Sciatic nerve (tissue), 2 donors: ENCODE data around the gene DNAI1. TPM values are rescaled to one million over a fixed set of nuclear protein-coding genes. Genes with fewer than 3 reads are reported as not detected.

Experiments used
- ATAC-seq: fragments of 200-7000 bp; cut with Tn5 transposase; one replicate; pipeline ENCODE4 v1.9.1; 2020; ENCODE audit warnings: mild to moderate bottlenecking, moderate library complexity
- DNase-seq: peaks from one replicate; pipeline ENCODE4 v3.0.0-alpha.2; 2020; ENCODE audit warnings: low spot score
- intact Hi-C: fragments of 100-400 bp; cut with DNase I; formaldehyde crosslinking; loops from one replicate; pipeline ENCODE4 v1.14.2; 2022
- total RNA-seq: library from RNA; stranded (reverse); fragmentation: NEBNext Ultra II Directional; extraction: Animal tissue kit (Norgen Biotek cat#: 25700); gene quantifications from one replicate; pipeline ENCODE4 v1.2.1, GENCODE V29; 2021
- donor health status: DM: no; HTN: no; CAD: no.
- donor health status: DM: no; HTN: no; CAD: no.

DNAI1 gene
- total RNA-seq, 1 donor from 2014 or later = 0.58 TPM

DNA sequence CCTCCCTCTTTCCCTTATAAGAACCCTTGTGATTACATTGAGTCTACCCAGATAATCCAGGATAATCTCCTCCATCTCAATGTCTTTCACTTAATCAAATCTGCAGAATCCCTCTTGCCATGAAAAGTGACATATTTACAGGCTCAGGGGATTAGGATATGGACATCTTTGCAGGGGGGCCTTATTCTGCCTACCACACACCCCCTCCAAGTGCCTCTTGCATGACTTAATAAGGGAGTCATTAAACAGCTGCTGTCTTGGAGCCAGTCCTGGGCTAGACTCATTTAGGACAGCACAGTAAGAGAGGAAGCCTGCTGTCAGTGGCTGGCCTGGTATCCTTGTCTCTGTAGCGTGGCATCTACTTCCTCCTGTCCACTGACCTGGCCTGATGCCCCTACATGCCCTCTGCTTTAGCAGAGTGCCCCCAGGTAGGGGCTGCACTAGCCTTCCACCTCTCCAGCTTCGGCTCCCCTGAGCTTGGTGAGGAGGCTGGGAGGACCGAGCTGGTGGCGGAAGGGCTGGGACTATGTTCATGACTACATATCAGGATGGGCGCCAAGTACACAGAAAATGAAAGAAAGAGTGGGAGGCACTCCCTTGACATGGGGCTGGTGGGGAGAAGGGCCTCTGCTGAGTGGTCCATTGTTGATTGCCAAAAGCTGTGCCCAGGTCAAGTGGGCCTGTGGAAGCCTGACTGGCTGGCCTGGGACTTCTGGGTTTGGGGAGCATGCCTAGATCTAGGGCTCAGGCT is 46.9 kb downstream of the DNAI1 start:
- intact Hi-C loops = no loop called here
- DNase-seq (peak; percentile 49), ATAC-seq (no peak)

DNA sequence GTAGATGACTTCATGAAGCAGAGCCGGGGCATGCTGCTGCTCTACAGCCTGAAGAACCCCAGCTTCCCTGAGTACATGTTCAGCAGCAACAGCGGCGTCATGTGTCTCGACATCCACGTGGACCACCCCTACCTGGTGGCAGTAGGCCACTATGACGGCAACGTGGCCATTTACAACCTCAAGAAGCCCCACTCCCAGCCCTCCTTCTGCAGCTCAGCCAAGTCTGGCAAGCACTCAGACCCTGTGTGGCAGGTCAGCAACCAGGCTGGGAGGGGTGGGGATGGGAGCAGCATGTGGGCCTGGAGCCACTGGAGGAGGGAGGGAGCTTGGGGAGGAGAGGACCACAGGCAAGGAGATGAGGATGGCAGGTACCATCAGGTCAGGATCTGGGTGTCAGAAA is 48.0 kb downstream of the DNAI1 start:
- ATAC-seq (no peak), DNase-seq (no peak)
- intact Hi-C loops = no loop called here

DNA sequence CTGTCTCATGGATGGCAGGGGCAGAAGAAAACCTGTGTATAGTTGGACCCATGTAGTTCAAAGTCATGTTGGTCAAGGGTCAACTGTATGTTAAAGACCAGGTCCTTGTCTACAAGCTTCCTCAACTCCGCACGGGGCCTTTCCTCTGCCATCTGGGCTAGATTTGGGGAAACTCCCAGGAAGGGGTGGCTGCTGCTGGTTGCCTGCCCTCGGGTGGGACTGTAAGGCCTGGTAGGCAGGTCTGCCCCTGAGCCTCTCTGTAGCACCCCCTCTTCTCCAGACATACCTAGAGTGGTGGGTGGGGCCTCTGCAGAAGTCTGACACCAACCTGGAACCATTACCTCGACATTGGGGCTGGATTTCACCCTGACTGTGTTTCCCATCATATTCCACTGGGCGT is 49.0 kb downstream of the DNAI1 start:
- DNase-seq = no peak
- intact Hi-C loops = no loop called here

DNA sequence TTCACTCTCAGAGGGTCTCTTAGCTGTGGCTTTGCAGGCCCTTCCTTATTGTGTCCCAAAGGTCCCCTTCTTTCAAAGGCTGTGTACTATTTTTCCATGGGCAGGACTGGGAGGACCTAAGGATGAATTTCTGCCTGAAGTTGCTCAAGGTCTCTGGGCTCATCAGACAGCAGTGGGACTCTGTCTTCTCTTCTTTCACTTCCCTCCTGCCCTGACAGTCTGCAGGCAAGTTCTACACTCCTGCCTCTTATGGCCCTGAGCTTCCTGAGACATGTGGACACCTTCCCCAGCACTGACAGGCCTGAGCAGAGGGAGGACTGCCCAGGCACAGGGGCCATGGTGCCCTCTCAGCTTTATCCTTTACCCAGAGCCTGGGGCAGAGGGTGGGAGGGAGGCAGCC is 49.4 kb downstream of the DNAI1 start:
- intact Hi-C loops = no loop called here
- ATAC-seq (no peak), DNase-seq (no peak)

More for the DNA sequence above, 49.0 kb downstream of the DNAI1 start:
- no peak for ATAC-seq

DNA sequence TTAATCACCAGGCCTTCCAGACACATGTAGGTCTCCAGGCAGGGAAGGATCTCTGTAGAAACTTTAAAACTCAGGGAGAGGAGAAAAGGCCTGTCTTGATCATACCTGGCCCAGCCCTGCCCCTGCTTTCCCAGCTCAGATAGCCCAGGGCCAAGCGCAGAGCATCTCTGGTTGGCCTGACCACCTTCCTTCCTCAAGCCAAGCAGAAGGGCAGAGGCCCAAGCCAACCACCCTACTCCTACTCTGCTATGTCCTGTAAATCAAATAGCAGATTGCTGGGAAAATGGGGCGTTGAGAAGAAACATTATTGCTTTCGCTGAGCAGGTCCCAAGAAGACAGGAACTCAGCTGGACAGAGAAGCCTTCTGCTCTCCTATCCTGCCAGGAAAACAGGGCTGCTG is 49.9 kb downstream of the DNAI1 start:
- DNase-seq (no peak), ATAC-seq (no peak)
- intact Hi-C loops = no loop called here

DNA sequence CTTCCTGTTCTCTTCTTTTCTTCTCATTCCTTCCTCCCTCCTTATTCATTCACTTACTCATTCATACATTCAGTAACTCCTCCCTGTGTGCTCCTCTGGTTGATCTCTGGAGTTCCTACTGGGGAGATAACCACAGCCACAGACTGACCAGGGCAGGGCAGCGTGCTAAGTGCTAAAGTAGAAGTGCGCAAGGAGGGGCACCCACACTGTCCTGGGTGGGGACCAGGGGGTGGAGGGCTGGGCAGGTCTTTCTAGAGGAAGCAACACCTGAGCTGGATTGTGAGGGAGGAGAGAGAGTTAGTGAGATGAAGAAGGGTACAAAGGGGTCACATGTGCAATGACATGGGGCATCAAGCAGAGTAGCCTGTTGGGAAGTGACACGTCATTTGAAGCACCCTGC is 50.3 kb downstream of the DNAI1 start:
- DNase-seq = no peak
- ATAC-seq = no peak

DNA sequence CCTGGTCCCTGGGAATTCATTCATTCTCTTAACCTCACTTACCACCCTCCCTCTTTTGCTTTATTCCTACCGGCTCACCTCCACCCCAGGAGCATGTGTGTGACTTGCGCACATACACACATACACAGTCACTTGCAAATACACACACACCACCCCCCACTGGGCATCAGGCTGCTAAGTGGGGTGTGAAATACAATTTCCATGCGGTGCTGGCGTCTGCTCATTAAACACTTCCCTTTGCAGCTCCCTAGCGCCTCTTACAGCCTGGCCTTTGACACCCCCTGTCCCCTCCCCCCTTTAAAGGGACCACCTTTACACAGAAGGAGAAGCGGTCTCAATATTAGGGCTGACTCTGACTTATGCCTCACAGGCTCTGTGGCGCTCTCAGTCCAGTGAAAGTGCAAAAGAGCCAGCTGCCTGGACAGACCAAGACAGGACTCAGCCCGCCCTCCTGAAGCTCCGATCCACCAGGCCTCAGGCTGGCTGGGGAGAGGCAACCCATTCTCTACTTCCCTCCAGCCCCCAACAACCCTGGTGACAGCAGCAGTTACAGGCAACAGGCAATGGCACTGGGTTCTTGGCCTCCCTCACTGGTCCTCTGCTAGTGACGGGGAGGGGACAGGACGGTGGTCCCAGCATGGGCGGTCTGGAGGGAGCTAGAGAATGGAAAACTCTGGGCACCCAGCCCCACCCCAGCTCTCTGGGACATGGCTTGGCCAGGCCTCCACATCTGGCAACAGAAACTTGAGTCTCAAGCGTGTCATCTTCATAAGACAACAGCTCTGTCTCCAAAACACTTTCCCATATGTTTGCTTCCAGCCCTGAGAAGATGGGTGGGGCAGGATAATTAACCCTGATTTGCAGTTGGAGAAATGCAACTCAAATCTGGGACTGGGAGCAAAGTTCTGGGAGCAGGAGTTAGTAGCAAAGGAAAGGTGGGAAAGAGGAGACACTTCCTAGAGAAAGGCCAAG is 52.2 kb downstream of the DNAI1 start:
- intact Hi-C loops = no loop called here
- DNase-seq (no peak), ATAC-seq (peak; percentile 25)

More for the DNA sequence above, 50.3 kb downstream of the DNAI1 start:
- intact Hi-C loops = no loop called here

DNA sequence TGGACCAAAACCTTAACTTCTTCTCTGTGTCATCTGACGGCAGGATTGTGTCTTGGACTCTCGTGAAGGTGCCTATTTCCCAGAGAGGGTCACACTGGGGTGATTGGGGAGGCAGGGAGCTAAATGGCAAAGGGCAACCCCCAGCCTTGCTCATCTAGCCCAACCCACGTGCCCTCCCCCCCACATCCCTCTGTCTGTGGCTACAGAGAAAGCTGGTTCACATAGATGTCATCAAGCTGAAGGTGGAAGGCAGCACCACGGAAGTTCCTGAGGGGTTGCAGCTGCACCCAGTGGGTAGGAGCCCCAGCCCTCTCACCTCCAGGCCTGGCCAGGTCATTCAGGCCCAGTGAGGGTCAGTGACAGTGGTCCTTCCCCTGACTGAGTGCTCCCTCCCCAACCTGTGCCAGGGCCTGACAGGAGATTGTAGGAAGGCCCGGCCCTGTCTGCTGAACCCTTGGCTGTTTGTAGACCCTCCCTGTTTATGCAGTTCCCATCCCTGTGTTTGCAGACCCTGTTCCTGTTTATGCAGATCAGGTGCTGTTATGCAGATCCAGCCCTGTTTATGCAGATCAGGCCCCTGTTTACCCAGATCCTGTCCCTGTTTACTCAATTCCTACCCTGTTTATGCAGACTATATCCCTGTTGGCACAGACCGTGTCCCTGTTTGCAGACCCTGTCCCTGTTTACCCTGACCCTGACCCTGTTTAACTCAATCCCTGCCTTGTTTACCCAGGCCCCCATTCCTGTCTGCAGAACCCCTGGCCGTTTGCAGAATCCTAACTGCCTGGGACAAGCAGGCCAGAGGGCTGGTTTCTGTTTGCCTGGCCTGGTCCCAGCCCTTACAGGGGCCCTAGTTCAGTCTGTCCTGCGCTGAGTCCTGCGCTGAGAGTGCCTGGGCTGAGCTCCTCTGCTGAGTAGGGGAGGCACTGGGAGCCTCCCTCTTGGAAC is 53.8 kb downstream of the DNAI1 start:
- ATAC-seq (no peak), DNase-seq (no peak)

DNA sequence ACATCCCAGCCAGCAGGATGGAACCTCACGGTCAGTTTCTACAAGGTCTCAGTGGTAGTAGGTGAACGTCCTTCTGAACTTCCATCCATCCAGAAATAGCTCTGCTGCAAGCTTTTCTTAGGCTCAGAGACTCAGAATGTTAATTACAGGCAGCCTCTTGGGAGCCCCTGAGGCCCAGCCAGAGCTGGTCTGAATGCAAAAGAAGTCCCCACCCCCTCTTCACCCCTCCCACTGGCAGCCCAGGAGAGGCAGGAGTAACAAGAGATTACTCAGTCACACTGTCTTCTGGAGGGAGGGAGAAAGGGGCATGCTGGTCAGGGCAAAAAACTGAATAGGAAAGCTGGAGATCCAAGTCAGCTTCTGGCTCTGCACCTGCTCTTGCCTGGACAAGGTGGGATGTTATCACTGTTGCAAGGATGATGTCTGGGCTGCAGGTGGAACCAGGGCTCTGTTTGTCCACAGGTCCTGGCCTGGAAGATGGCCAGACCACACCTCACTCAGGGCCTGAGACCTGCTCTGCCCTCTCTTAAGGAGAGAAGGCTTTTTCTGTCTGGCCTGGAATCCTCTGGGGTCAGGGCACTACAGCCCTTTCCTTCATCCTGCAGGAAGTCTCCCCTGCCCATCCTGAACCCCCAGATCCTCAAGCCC is 55.1 kb downstream of the DNAI1 start:
- peak; percentile 39 for ATAC-seq
- DNase-seq = peak; percentile 47
- intact Hi-C loops = no loop called here

More for the DNA sequence above, 53.8 kb downstream of the DNAI1 start:
- intact Hi-C loops = no loop called here

DNA sequence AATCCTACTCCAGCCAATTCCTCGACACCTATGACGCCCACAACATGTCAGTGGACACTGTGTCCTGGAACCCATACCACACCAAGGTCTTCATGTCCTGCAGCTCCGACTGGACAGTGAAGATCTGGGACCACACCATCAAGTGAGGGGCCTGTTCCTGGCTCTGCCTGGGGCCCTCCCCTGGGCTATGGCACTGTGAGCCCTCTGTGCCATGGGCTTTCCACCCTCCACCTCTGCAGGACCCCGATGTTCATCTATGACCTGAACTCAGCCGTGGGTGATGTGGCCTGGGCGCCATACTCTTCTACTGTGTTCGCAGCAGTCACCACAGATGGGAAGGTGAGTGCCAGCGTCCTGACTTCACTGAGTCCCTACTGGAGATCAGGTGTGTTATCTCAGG is 55.8 kb downstream of the DNAI1 start:
- intact Hi-C loops = no loop called here
- ATAC-seq (no peak), DNase-seq (peak; percentile 41)

DNA sequence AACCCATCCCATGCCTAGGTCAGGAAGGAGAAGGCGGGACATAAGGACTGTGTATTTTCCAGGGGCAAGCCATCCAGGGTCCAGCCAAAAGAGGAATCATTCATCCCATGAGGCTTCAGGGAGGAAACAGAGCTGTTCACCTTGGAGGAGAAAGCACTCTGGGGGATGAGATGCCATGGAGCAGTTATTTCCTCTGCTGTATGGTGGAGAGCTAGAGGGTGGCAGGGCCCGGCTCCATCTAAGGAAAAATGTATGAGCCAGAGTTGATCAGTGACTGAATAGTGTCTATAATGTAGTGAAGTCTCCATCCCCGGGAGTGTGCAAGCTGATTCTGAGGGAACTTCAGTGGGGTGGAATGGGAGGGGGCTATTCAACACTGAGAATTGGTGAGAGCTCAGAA is 56.2 kb downstream of the DNAI1 start:
- DNase-seq (peak; percentile 18), ATAC-seq (no peak)
- intact Hi-C loops = no loop called here

DNA sequence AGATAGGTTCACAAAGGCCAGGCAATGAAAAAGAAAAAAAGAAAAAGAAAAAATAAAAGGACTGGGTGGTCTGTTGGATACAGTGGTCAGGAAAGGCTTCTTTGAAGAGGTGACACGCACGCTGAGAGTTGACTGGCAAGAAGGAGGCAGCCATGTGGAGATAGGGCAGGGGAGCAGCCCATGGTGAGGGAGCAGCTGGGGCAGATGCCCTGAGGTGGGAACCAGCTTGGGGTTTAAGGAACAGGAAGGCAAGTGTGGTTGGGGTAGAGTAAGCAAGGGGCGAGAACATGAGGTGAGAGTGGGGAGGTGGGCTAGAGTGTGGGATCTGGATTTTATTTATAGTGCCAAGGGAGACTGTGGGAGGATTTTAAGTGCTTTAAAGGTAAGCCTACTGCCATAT is 57.4 kb downstream of the DNAI1 start:
- ATAC-seq (no peak), DNase-seq (peak; percentile 23)
- intact Hi-C loops = no loop called here

DNA sequence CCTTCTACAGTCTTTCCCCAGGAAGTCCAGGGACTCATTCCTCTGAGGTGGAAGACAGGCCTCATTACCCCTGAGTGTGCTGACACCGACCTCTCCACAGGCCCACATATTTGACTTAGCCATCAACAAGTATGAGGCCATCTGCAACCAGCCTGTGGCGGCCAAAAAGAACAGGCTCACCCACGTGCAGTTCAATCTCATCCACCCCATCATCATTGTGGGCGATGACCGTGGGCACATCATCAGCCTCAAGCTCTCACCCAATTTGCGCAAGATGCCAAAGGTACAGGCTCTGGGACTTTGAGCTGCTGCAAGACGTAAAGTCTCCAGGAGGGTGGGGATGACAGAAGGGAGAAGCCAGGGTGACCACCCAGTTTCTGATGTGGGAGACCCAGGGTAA is 58.6 kb downstream of the DNAI1 start:
- peak; percentile 15 for DNase-seq
- no peak for ATAC-seq
- intact Hi-C loops = no loop called here

DNA sequence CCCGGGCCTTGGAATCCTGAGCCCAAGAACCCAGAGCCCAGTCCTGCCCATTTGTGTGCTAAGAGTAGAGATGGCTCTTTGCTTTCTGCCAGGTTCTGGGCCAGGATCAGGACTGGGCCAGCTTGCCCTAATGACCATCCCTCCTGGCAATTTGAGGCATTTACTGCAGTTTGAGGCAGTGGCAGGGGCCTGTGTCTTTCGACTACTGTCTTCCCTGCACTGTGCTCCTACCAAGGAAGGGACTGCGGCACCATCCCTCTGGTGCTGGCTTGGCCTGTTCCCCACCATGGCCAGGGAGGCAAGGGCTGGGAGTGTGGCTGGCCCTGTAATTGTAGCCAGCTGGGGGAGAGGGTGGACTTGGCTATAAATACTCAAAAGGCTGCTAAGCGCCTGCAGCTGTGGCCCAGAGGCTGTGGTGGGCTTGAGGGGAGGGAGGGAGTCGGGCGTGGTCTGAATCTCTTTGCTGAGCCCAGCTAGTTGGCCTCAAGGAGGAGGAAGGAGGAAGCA is 59.6 kb downstream of the DNAI1 start:
- DNase-seq = no peak
- ATAC-seq = no peak
- intact Hi-C loops = no loop called here

DNA sequence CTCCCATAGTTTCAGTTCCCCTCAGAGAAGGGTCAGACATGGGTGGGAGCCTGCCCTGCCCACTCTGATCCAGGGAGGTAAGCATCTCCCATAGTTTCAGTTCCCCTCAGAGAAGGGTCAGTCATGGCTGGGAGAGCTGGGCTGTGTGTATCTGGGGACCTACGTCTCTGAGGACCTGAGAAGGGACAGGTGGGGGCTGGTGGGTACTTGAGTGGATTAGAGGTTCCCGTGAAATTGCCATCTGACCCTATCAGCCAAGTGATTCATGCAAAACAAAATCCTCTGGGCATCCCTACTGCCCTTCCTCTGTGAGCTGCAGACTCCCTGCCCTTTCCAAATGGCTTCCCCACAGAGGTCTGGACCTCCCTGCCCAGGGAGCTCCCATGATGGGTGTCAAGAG is 60.3 kb downstream of the DNAI1 start:
- intact Hi-C loops = no loop called here
- ATAC-seq = no peak
- no peak for DNase-seq

DNA sequence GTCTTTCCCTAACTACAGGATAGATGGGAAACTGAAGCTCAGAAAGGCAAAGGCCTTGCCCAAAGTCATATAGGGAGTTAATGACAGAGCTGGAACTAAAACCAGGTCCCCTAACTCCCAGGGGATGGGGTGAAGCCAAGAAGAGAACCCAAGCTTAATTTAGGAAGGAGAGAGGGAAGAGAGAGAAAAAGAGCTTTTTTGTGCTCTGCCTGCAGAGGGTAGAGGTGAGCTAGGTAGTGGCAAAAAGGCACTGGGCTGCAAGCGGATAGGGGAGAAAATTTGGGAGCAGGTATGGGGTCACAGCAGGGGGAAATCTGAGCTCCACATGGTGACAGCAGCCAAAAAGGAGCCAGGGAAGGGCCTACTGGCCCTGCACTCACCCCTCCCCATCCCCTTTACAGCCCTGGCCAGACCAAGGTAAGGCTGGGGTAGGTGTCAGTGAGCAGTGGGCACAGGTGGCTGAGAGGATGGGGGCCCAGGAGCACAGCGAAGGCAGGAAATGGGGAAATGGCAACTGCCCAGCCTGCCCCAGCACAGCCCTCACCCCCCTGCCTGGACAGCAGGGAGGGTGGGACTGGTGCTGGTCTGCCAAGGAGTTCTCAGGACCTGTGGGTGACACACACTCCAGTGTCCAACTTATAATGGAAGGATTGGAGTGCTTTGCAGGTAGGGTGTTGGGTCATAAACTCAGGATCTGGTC is 60.9 kb downstream of the DNAI1 start:
- intact Hi-C loops = no loop called here
- DNase-seq (no peak), ATAC-seq (no peak)

DNA sequence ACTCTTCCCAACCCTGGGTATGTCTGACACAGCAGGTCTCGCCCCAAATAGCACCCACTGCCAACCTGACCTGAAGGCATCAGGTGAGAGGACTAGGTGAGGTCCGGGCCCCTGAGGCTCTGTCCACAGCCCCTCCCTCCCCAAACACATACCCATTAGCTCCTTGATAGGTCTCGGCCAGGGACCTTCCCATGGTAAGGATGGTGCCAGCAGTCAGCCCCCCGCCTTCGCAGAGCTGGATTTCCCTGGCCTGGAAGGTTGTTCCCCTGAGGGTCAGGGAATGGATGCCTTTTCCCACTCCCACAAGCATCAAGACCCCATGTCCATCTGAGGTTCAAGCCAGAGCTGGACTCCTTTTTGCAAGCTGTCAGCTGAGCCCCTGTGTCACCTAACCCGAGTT is 61.5 kb downstream of the DNAI1 start:
- intact Hi-C loops = no loop called here
- DNase-seq = no peak
- ATAC-seq = no peak
